Astrocyte (in vitro differentiated cells and primary cell): ENCODE measurements around the gene TRIM44. TPM values are rescaled to one million over a fixed set of nuclear protein-coding genes. Genes with fewer than 3 reads are reported as not detected.

ENCODE experiments used
- DNase-seq: peaks from one replicate; pipeline ENCODE4 v3.0.0-alpha.2; 2010; ENCODE audit warnings: low read depth
- FAIRE-seq: peaks from 2 replicates; lab custom pipeline; 2011; peaks lifted over from hg19 to GRCh38; lab: Jason Lieb, UNC
- H2AFZ ChIP-seq: 2 replicates; pipeline ENCODE4 v1.6.0; 2012; ENCODE audit warnings: low read depth, low read length, inconsistent platforms
- H3K27ac ChIP-seq: 2 replicates; pipeline ENCODE4 v1.5.1; 2011; ENCODE audit warnings: low read depth, low read length, inconsistent platforms
- H3K27me3 ChIP-seq: 2 replicates; pipeline ENCODE4 v1.6.0; 2011; ENCODE audit warnings: low read length, inconsistent platforms; ENCODE audit not compliant: insufficient read depth
- H3K36me3 ChIP-seq: 2 replicates; pipeline ENCODE4 v1.5.1; 2011; ENCODE audit warnings: low read length, inconsistent platforms; ENCODE audit not compliant: insufficient read depth
- H3K4me1 ChIP-seq: 2 replicates; pipeline ENCODE4 v1.5.1; 2011; ENCODE audit warnings: low read length, inconsistent platforms; ENCODE audit not compliant: insufficient read depth
- H3K4me2 ChIP-seq: 2 replicates; pipeline ENCODE4 v1.6.0; 2012; ENCODE audit warnings: low read length, inconsistent platforms
- H3K4me3 ChIP-seq: 2 replicates; pipeline ENCODE4 v1.5.1; 2011; ENCODE audit warnings: low read depth, mild to moderate bottlenecking, low read length, inconsistent platforms; ENCODE audit not compliant: insufficient read depth
- H3K79me2 ChIP-seq: 2 replicates; pipeline ENCODE4 v1.6.0; 2012; ENCODE audit warnings: mild to moderate bottlenecking, low read length, inconsistent platforms; ENCODE audit not compliant: insufficient read depth
- H3K9ac ChIP-seq: 2 replicates; pipeline ENCODE4 v1.6.0; 2012; ENCODE audit warnings: mild to moderate bottlenecking, low read length, inconsistent platforms
- H3K9me3 ChIP-seq: 2 replicates; pipeline ENCODE4 v1.5.1; 2012; ENCODE audit warnings: low read depth, mild to moderate bottlenecking, low read length, inconsistent platforms; ENCODE audit not compliant: insufficient read depth
- H4K20me1 ChIP-seq: 2 replicates; pipeline ENCODE4 v1.6.0; 2012; ENCODE audit warnings: low read length, inconsistent platforms; ENCODE audit not compliant: insufficient read depth
- H3K27ac Mint-ChIP-seq: one replicate; pipeline ENCODE4 v1.8.0; 2021; ENCODE audit warnings: mild to moderate bottlenecking, mixed read lengths; ENCODE audit not compliant: unreplicated experiment
- H3K27me3 Mint-ChIP-seq: one replicate; pipeline ENCODE4 v1.8.0; 2021; ENCODE audit warnings: low read depth, mixed read lengths; ENCODE audit not compliant: unreplicated experiment
- H3K36me3 Mint-ChIP-seq: one replicate; pipeline ENCODE4 v1.8.0; 2021; ENCODE audit warnings: low read depth, mixed read lengths; ENCODE audit not compliant: unreplicated experiment
- H3K4me1 Mint-ChIP-seq: one replicate; pipeline ENCODE4 v1.8.0; 2021; ENCODE audit warnings: low read depth, mixed read lengths; ENCODE audit not compliant: unreplicated experiment
- H3K4me3 Mint-ChIP-seq: one replicate; pipeline ENCODE4 v1.8.0; 2021; ENCODE audit warnings: mild to moderate bottlenecking, moderate library complexity, mixed read lengths; ENCODE audit not compliant: unreplicated experiment
- H3K9me3 Mint-ChIP-seq: one replicate; pipeline ENCODE4 v1.8.0; 2021; ENCODE audit warnings: mild to moderate bottlenecking, mixed read lengths; ENCODE audit not compliant: unreplicated experiment
- CTCF ChIP-seq: IDR thresholded peaks from 2 replicates; pipeline ENCODE4 v1.5.1; 2011; ENCODE audit warnings: low read depth, mild to moderate bottlenecking, inconsistent platforms, low read length, moderate library complexity; ENCODE audit not compliant: insufficient read depth
- EZH2 ChIP-seq: IDR thresholded peaks from 2 replicates; pipeline ENCODE4 v1.6.1; 2012; ENCODE audit warnings: mild to moderate bottlenecking, low read length, inconsistent platforms; ENCODE audit not compliant: insufficient read depth
- total RNA-seq: library from RNA; stranded (reverse); gene quantifications from 2 replicates; pipeline ENCODE4 v1.2.1, GENCODE V29; 2021

TRIM44 gene
- total RNA-seq, 1 donor from 2014 or later = 61.0 TPM

- Mint-ChIP-seq H3K27me3 (no peaks in the 10 kb centered on the region), H3K9me3 (no peaks in the 10 kb centered on the region), H3K36me3 (peaks cover 10% of the 10 kb centered on the region), H3K27ac (no peak overlapping the region), H3K4me1 (peaks cover 14% of the 10 kb centered on the region), H3K4me3 (no peak overlapping the region)
- no peaks in the 10 kb centered on the region for H3K36me3 ChIP-seq
- H4K20me1 ChIP-seq = peaks cover 86% of the 10 kb centered on the region
- FAIRE-seq (no peak), DNase-seq (no peak)
- H3K79me2 ChIP-seq = peaks cover 96% of the 10 kb centered on the region
- H2AFZ ChIP-seq = no peak overlapping the region
- no peaks in the 10 kb centered on the region for H3K27me3 ChIP-seq
- no peak overlapping the region for H3K27ac ChIP-seq
- no peak overlapping the region for H3K4me2 ChIP-seq
- H3K4me1 ChIP-seq = no peaks in the 10 kb centered on the region
- H3K9ac ChIP-seq = no peak overlapping the region
- no peaks in the 10 kb centered on the region for H3K9me3 ChIP-seq
- TF ChIP-seq CTCF = no peak
- H3K4me3 ChIP-seq = no peak overlapping the region
Observed at GRCh38 chr11:35672608-35673007, 10.0 kb downstream of the TRIM44 start.

GRCh38 chr11:35675901-35676610, 13.5 kb downstream of the TRIM44 start:
- H3K4me1 ChIP-seq = no peaks in the 10 kb centered on the region
- no peaks in the 10 kb centered on the region for H3K27me3 ChIP-seq
- H3K27ac Mint-ChIP-seq = no peak overlapping the region
- no peak overlapping the region for H2AFZ ChIP-seq
- H3K4me2 ChIP-seq = no peak overlapping the region
- no peak overlapping the region for H3K4me3 ChIP-seq
- H3K27me3 Mint-ChIP-seq = no peaks in the 10 kb centered on the region
- H3K9me3 Mint-ChIP-seq = no peaks in the 10 kb centered on the region
- peaks cover 18% of the 10 kb centered on the region for H3K4me1 Mint-ChIP-seq
- DNase-seq = no peak
- H3K9ac ChIP-seq = no peak overlapping the region
- no peaks in the 10 kb centered on the region for H3K36me3 ChIP-seq
- no peaks in the 10 kb centered on the region for H3K36me3 Mint-ChIP-seq
- H3K27ac ChIP-seq = no peak overlapping the region
- H4K20me1 ChIP-seq = peaks cover 90% of the 10 kb centered on the region
- no peaks in the 10 kb centered on the region for H3K9me3 ChIP-seq
- H3K79me2 ChIP-seq = peaks cover 96% of the 10 kb centered on the region
- H3K4me3 Mint-ChIP-seq = no peak overlapping the region
- FAIRE-seq = no peak
- TF ChIP-seq EZH2 (no peak), CTCF (no peak)

- FAIRE-seq (no peak), DNase-seq (no peak)
- Mint-ChIP-seq H3K4me3 (no peak overlapping the region), H3K27me3 (no peaks in the 10 kb centered on the region), H3K9me3 (no peaks in the 10 kb centered on the region), H3K4me1 (peaks cover 22% of the 10 kb centered on the region), H3K27ac (no peak overlapping the region), H3K36me3 (peaks cover 2% of the 10 kb centered on the region)
- H3K4me2 ChIP-seq = no peak overlapping the region
- no peak overlapping the region for H3K27ac ChIP-seq
- H3K79me2 ChIP-seq = peaks cover 96% of the 10 kb centered on the region
- no peak overlapping the region for H3K4me3 ChIP-seq
- H3K9me3 ChIP-seq = no peaks in the 10 kb centered on the region
- no peaks in the 10 kb centered on the region for H3K4me1 ChIP-seq
- no peak overlapping the region for H3K9ac ChIP-seq
- H3K27me3 ChIP-seq = no peaks in the 10 kb centered on the region
- no peak overlapping the region for H2AFZ ChIP-seq
- H4K20me1 ChIP-seq = peaks cover 90% of the 10 kb centered on the region
- TF ChIP-seq EZH2 (no peak), CTCF (no peak)
- no peaks in the 10 kb centered on the region for H3K36me3 ChIP-seq
Observed at GRCh38 chr11:35676611-35676965, 14.0 kb downstream of the TRIM44 start.
